ENCODE measurements around the gene STOML1. TPM values are rescaled to one million over a fixed set of nuclear protein-coding genes. Genes with fewer than 3 reads are reported as not detected.

STOML1 gene
- total RNA-seq, 1 experiment from 2014 or later: 2.5 TPM

DNA sequence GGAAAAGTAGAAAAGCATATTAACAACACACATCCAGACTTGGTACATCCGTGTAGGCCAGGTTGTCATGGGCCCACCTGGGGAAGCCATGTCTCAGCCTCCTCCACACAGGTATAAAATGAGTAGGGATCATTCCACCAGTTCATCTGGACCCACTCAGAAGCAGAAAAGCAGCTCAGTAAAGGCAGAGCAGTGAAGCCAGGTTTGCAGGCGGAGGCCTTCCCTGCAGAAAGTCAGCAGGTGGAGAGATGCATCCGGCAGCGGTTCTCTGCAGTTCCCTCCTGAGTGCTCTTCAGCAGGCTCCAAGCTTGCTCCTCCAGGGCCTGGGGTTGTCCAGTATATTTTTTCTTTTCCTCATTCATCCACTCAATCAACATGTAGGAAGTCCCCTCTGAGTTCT is 43.7 kb downstream of the STOML1 start:
- Mint-ChIP-seq H3K36me3 (ENCODE audit: insufficient read depth in 1 of 3, low read depth in 3 of 3) (no peaks in the 10 kb centered on the region; a peak in 1 of 7 replicates), H3K27ac (no peak overlapping the region; a peak in 2 of 7 replicates), H3K4me1 (peaks cover 9 to 20% of the 10 kb centered on the region in 2 experiments), H3K9me3 (no peaks in the 10 kb centered on the region), H3K4me3 (no peak overlapping the region), H3K27me3 (ENCODE audit: low read depth) (peaks cover 12% of the 10 kb centered on the region)
- no CpG with 5 or more reads among the region's 4 CpGs for WGBS (ENCODE audit: extremely low coverage, insufficient read length, low lambda C conversion rate)
- Histone ChIP-seq H2AFZ (ENCODE audit: low read length) (no peak overlapping the region), H2BK20ac (ENCODE audit: low read depth, low read length, poor library complexity, severe bottlenecking) (no peak overlapping the region), H3K9ac (ENCODE audit: extremely low read depth, insufficient read length, low read length) (no peak overlapping the region), H3K23me2 (ENCODE audit: insufficient read length, low read depth, low read length, poor library complexity, severe bottlenecking) (no peaks in the 10 kb centered on the region), H3K4me2 (ENCODE audit: insufficient read depth, insufficient read length, low read length) (no peak overlapping the region), H4K91ac (ENCODE audit: insufficient read length, low read depth, low read length) (no peak overlapping the region), H3K79me2 (ENCODE audit: insufficient read depth, low read length) (no peaks in the 10 kb centered on the region), H4K20me1 (ENCODE audit: control insufficient read depth, insufficient read depth, insufficient read length) (no peaks in the 10 kb centered on the region), H3K4ac (ENCODE audit: low read depth, low read length) (no peak overlapping the region), H3K27ac (ENCODE audit: insufficient read length, low read depth, low read length) (no peak overlapping the region), H4K8ac (replicated peaks; ENCODE audit: insufficient read length, low read depth, low read length) (no peak overlapping the region), H3K4me1 (ENCODE audit: insufficient read depth, low read length) (no peaks in the 10 kb centered on the region), H2AK5ac (ENCODE audit: insufficient read length, low read length) (no peak overlapping the region), H3K14ac (ENCODE audit: insufficient read depth, low read length) (no peak overlapping the region; the same call in 1 of the 2 replicates), H2BK120ac (ENCODE audit: low read depth, low read length, poor library complexity, severe bottlenecking) (no peak overlapping the region), H4K5ac (ENCODE audit: insufficient read length, low read depth, low read length) (no peak overlapping the region), H3K79me1 (ENCODE audit: insufficient read depth, low read depth, low read length, poor library complexity, severe bottlenecking) (no peaks in the 10 kb centered on the region), H3T11ph (ENCODE audit: low read length) (no peak overlapping the region), H3K23ac (ENCODE audit: insufficient read length, low read depth, low read length) (no peak overlapping the region), H2BK12ac (ENCODE audit: insufficient read length, low read depth, low read length) (no peak overlapping the region), H3K56ac (ENCODE audit: insufficient read length, low read depth, low read length) (no peak overlapping the region), H2BK15ac (ENCODE audit: low read depth, low read length) (no peak overlapping the region), H3K27me3 (ENCODE audit: insufficient read depth, low read length) (no peaks in the 10 kb centered on the region), H3K9me3 (ENCODE audit: control insufficient read depth, low read depth, low read length) (no peaks in the 10 kb centered on the region), H2BK5ac (ENCODE audit: insufficient read length, low read length) (no peak overlapping the region), H3K18ac (ENCODE audit: insufficient read length, low read depth, low read length) (no peak overlapping the region)
- TF ChIP-seq, protein P1, sequence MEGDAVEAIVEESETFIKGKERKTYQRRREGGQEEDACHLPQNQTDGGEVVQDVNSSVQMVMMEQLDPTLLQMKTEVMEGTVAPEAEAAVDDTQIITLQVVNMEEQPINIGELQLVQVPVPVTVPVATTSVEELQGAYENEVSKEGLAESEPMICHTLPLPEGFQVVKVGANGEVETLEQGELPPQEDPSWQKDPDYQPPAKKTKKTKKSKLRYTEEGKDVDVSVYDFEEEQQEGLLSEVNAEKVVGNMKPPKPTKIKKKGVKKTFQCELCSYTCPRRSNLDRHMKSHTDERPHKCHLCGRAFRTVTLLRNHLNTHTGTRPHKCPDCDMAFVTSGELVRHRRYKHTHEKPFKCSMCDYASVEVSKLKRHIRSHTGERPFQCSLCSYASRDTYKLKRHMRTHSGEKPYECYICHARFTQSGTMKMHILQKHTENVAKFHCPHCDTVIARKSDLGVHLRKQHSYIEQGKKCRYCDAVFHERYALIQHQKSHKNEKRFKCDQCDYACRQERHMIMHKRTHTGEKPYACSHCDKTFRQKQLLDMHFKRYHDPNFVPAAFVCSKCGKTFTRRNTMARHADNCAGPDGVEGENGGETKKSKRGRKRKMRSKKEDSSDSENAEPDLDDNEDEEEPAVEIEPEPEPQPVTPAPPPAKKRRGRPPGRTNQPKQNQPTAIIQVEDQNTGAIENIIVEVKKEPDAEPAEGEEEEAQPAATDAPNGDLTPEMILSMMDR (conservative IDR thresholded peaks at IDR 0.05): no peak
- DNase-seq: no peak

Data from H9 (cell line).